Limb (tissue), 2 donors: ENCODE results near the gene TMEM184C.

Experiments used
- DNase-seq, 2 donors: peaks; one replicate each; pipeline ENCODE4 v3.0.0-alpha.2; 2016; ENCODE audit errors: extremely low spot score in 2 of 2

TMEM184C gene

DNA sequence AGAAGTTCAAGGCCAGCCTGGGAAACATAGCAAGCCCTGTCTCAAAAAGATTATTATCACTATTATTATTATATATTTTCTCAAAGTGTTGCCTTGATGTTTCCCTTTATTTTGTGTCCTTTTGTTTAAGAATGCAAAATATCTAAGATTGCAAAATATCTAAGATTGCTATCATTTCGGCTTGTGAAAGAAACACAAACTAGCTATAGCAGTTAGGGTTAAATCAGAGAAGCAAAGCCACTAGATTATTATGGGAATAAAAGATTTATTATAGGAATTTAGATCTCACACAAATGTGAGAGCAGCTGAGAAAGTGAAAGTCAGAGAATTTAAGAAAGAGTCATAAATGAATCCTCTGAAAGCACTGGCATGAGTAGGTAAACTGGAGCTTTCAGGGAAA lies 18.0 kb upstream of the TMEM184C start:
- no peak for DNase-seq

DNA sequence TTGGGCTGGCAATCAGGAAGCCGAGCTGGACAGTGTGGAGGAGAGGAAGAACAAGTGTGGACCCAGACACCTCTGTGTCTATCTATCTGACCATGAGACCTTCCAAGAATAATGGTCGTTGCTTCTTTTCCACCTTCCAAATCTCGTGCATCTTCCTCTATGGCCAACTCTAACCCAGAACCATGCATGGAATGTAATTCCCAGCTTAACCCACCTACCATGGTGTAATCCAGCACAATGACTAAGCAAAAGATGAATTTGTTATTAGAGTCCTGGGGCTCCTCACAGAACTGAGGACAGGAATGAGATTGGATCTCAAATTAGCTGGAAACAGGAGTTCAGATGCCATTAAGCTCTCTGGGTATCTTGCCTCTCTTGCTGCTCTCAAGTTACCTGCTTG lies 17.4 kb upstream of the TMEM184C start:
- DNase-seq = no peak

DNA sequence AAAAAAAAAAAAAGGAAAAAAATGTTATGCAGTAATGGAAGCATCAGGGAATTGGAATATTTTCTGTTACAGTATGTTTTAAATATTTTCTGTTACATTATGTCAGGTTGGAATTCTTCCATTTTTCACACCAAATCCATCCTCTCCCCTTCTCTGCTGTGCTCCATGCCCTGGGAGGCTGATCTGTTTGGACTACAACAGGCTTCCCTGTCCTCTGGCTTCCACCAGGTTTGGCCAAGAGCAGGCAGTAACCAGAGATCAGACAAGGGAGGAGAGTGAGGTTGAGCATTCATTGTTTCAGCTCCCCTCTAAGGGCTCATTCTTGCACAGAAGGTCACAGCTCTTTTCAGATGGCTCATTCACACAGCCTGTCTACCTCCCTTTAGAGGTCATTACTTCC lies 11.7 kb upstream of the TMEM184C start:
- no peak for DNase-seq

DNA sequence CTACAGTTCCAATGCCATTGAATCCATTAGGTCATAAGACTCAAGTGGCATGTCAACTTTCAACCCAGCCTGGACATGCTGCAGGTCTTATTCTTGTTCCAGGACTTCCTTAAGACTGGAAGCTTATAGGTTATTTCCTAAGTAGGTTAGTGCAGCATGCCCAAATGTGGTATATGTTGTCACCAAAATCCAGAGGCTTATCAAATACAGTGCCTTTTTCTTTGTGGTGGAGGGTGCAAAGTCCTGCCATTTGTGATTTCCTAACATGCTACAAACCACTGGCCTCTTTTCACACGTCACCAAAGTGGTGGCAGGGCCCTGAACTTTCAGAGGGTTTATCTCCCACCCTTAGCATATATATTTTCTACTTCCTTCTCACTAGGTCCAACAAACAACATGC lies 9.7 kb upstream of the TMEM184C start:
- no peak for DNase-seq

DNA sequence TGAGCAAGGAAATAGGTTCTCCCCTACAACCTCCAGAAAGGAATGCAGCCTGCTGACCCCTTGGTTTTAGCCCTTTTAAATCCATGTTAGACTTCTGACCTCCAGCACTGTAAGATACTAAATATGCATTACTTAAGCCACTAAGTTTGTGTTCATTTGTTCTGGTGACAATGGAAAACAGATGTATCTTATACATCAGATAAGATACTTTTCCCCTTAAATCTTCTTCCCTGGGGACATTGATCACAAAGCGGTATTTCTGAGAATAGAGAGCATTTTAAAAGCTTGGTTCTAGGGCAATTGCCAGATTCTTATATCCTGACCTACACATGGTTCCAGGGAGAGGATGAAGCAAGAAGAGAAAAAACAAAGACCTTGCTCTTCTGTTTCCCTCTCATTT lies 6.5 kb upstream of the TMEM184C start:
- DNase-seq = no peak

DNA sequence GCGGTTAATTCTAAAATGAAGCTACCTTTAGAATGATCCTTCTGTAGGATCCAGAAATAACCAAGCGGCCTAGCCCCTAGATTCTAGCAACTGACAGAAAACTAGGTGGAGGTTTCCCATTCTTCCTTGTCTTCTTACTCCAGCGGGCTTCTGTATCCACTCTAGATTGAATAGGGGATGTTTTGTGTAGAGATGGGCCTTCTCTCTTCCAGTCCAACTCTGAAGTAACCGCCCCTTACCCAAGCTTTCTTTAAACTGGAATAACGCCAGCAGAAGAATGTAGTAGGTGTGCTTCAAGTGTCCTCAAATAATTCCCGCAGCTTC lies 386 bp upstream of the TMEM184C start:
- DNase-seq = no peak

DNA sequence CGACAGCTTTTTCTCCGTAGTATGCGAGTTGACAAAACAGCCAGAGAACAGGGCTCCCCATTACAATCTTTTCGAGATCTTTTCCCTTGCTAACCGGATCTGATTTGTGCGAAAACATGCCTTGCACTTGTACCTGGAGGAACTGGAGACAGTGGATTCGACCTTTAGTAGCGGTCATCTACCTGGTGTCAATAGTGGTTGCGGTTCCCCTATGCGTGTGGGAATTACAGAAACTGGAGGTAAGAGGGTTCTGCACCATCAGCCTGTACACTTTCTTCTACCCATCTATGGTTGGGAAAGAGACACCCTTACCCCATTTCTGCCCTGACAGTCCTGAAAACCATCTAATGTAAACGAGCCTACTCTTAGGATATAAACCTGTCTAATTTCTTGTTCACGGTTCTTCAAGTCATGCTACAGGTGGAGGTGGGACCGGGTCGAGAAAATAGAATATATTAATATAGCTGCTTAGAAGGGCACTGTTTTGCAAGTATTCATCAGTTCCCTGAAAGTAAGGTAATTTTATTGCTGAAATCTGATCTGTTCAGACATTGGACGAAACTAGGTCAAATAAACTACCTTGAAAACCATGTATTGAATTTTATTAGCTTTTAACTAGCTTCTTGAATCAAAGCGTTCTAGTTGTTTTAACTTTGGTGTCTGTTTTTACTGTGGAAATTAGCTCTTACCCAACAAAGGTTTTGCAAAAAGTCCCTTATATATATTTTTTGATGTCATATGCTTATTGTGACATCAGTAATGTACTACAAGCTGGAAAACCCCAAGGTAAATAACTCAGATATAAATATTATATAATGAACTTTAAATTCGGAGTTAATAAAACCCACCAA lies 869 bp downstream of the TMEM184C start:
- no peak for DNase-seq

DNA sequence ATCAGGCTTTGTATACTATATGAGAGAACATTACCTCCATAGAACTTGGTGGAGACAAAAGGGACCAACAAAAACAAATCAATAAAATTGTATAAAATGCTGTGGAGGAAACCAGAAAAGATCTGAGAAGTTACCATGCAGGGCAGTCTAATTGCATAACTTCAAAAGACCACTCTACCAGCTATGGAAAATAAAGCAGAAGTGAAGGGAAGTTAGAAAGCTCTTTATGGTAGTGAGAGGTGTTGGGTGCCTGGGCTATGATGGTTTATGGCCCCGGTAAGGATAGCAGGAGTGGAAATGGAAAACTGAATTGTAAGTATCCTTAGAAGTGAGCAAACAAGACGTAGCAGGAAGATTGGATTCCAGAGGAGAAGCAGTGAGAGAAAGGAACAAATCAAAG lies 3.1 kb downstream of the TMEM184C start:
- DNase-seq = no peak

DNA sequence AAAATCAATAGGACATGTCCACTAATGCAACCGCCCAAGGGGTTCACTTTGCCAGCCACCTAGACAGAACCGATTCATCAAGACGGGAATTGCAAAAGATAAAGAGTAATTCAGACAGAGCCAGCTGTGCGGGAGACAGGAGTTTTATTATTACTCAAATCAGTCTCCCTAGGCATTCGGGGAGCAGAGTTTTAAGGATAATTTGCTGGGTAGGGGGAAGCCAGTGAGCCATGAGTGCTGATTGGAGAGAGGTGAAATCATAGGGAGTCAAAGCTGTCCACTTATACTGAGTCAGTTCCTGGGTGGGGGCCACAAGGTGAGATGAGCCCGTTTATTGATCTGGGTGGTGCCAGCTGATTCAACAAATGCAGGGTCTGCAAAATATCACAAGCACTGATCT lies 8.5 kb downstream of the TMEM184C start:
- DNase-seq = no peak

DNA sequence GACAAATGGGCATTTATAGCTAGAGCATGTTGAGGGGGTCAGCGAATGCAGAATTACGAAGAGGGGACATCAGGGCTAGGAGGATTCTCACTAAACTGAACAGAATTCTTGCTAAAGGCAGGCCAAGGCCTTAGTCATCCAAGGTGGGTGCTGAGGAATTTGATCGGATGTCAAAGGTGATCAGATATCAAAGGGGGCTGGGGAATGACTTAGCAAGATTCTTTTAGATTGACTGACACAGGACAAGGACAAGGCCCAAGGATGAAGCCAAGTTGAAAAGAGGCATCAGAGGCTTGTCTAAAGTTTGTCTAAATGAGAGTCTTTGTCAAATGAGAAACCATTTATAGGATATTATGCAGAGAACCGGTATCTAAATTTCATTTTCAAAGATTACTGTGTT lies 9.7 kb downstream of the TMEM184C start:
- DNase-seq = no peak

DNA sequence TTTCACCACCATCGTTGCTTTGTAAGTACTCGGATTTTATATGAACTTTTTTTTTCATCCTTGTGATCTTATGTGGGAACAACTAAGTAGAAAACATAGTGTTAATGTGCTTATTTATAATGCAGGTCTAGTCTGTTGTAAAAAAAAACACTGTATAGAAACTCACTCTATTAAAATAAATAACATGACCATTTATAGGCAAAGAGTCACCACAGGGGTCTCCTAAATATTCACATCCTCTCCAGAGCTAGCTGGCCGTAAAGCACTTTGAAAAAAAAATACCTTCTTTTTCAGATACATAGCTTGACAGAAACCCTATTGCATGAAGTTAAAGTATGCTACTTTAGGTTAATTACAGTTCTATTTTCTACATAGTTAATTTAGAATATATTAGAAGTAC lies 11.2 kb downstream of the TMEM184C start:
- DNase-seq = no peak

DNA sequence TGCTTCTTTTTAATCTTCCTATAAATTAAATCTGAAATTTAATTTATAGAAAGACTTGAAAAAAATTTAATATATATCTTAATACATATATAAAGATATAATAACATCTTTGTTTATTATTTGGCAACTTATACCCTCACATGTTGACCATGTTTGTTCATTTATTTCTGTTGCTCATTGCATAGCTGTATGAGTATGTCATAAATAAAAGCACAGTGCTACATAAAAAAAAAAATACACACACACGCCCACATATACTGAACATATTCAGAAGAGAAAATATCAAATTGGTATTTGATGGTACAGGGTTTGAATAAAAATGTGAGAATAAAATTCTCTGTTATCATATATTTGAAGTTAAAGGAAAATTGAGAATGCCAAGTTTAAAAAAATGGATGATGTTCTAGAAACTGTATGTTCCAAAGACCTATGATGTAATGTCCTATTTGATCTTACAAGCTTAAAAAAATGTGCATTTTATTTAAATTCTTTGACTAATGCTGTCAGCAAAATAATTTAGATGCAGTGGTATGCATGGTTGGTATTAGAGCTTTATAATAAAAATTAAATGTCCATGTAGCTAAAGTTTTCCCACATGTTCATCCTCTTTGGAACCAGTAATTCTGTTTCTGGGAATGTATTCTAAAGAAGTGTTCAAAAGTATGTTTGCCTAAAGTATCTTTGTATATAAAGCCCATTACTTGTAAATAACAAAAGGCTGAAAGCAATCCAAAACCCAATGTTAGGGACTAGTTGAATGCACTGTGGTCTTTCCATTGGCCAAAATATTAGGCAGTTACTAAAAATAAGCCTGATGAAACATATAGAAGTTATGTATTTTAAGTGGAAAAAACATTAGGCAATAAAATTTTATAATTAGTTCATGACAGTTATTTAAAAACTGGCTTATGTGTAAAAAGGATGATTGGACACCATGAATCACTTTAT lies 12.9 kb downstream of the TMEM184C start:
- DNase-seq = no peak

DNA sequence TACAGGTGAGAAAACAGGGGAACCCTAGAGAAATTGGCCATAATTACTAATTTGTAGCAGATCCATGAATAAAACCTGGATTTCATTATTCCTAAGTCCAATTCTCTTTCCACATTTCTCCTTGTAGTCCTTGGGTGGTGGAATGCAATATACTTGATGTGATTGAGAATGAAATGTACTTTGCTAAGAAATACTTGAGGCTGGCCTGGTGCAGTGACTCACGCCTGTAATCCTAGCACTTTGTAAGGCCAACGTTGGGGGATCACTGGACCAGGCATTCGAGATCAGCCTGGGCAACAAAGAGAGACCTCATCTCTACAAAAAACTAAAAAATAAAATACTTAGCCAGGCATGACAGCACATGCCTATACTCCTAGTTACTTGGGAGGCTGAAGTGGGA lies 15.9 kb downstream of the TMEM184C start:
- no peak for DNase-seq

DNA sequence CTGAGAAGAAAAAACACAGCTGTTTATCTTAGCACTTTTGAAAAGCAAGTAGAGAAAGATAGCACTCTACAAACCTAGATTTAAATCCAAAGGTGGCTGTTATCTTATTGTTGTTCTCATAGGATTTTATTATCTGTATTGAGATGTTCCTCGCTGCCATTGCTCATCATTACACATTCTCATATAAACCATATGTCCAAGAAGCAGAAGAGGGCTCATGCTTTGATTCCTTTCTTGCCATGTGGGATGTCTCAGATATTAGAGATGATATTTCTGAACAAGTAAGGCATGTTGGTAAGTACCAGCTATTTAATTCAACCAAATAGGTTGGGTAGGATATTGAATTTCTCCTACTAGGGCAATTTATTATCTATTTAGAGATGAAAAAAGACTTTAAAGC lies 16.4 kb downstream of the TMEM184C start:
- no peak for DNase-seq

DNA sequence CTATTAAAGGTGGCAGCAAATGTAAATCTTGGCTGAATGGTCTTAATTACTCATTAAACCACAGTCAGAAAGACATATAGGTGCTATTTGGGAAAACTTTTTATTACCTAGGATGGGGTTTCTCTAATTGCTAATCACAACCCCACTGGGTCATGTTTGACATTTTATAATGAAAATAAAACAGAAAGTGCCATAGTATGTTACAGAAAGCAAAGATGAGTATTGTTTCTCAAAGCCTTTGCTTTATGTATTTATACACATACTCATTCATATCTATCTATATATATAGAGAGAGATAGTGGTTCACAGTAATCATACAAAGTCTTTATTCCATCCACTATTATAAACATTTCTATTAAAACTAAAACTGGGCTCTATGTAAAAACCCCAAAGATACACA lies 18.2 kb downstream of the TMEM184C start:
- no peak for DNase-seq

DNA sequence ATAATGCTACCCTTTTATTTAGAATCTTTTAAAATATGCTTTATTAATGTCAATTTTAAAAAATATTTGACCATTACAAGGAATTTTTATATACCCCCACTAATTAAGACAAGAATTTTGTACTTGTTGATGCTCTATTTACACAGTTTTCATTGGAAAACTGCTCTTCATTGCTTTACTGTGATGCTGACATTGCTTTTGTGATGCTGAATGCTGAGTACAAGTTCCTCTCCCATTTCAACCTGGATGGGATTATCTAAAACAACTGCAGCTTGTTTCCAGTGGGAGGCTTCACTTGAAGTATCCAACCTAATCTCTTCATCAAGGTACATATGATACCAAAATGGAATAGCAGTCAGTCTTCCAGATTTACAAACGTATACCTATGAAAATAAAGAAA lies 21.2 kb downstream of the TMEM184C start:
- no peak for DNase-seq

DNA sequence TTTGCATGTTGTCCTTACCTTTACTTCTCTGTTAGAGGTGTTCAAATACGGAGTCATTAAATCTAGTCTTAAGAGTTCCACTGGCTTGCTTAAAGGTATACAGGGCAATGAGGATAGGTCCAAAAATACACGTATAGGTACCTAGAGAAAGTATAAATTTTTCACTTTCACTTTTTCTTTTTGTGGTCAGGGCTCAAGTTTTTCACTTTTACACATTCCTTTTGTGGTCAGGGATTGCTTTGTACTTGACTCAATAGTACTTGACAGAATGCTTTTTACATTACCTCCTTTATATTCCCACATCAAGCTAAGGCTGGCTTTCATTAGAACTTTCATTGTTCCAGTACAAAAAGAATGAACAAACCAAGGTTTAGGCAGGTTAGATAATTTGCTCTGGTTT lies 21.7 kb downstream of the TMEM184C start:
- DNase-seq = no peak

DNA sequence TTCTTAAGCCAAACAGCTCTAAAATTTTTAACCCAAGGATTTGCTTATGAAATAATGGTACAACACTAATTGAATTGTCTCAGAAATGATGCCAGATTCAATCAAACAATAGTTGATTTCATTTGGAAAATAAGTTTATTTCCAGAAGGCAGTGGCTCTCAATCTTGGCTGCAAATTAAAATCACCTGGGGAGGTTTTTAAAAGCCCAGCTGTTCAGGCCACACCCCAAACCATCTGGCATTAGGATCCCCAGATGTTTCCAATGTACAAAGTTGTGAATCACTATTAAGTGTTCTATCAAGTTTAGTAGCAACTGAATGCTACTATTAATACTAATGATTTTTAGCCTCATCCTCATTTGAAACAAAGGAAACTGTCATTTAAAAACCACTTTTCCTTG lies 22.2 kb downstream of the TMEM184C start:
- peak in 1 of 2 donors; percentile 18 for DNase-seq

DNA sequence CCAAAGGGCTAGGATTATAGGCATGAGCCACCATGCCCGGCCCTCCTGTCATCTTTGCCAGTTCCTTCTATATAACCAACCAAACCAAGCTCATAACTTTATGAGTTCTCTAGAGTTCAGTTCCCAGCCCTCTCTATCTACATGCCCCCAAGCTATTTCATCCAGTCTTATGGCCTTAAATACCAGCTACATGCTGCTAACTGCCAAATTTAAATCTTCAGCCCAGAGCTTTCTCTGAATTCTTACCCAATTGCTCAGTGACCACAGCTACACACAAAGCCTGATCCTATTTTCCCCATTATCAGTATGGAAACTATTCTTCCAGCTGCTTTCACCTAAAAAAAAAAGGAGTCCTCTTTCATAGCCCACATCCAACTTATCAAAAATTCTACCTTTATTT lies 23.1 kb downstream of the TMEM184C start:
- DNase-seq = no peak

DNA sequence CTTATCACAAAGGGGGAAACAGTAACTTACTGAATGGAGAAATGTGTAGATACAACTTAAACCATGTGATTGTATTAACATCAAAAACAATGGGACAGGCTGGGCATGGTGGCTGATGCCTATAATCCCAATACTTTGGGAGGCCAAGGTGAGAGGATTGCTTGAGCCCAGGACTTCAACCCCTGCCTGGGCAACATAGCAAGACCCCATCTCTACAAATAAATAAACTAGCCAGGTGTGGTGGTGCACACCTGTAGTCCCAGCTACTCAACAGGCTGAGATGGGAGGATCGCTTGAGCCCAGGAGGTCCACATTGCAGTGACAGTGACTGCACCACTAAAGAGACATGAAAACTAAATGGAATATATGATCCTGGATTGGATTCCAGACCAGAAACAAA lies 26.4 kb downstream of the TMEM184C start:
- no peak for DNase-seq

DNA sequence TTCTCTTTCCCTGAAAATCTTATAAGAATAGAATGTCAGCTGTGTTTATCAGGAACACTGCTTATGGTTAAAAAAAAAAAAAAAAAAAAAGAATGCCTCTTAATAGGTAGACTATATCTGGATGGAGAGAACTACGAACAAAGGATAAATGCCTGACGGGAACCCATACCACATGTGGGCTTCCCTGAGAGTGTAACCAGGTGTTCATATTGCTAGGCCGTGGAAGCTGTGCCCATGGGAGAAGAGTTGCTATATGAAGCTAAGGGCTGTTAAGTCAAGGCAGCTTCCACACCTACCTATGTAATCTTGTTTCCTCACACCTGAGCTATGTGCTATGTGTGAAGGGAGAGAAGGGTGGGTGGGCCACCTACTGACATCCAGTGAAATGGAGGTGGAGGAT lies 27.3 kb downstream of the TMEM184C start:
- DNase-seq = no peak

DNA sequence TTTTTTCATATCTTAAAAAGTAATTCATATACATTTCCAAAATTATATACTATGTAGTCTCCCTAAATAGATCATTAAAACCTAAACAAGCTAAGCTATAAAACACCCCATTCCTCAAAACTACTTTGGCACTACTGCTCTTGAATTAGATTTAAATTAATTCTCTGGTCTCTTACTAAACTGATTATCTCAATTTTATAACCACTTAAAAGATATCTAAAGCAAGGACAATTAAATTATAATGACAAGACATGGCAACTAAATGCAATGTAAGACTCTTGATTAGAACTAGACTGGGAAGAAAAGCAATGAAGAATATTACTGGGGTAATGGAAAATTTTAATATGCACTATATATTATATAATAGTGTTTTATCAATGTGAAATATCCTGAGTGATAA lies 27.9 kb downstream of the TMEM184C start:
- DNase-seq = no peak

DNA sequence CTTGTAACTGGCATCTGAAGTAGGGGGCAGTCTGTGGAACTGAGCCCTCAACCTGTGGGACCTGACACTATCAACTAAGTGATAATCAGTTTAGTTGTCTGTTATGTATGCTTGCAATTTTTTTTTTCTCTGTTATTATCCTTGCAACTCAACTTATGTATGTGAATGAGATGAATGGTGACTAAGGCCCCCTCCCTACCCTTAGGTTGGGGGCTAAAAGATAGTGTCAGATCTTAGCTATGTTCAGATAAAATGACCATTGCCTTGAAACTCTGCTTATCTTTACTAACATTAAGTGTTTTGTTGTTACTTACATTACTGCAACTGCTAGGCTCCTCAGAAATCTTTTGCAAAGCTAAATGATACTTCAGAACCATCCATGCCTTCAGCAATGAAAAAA lies 31.5 kb downstream of the TMEM184C start:
- no peak for DNase-seq
